Kidney epithelial cell (primary cell): ENCODE results near the gene CPLX1. TPM values are rescaled to one million over a fixed set of nuclear protein-coding genes. Genes with fewer than 3 reads are reported as not detected.

ENCODE experiments used
- DNase-seq: peaks from one replicate; pipeline ENCODE4 v3.0.0-alpha.2; 2010; ENCODE audit warnings: low read depth
- H3K27me3 ChIP-seq: 2 replicates; pipeline ENCODE4 v1.6.0; 2011; ENCODE audit warnings: low read length; ENCODE audit not compliant: control insufficient read depth, insufficient read depth
- H3K36me3 ChIP-seq: 2 replicates; pipeline ENCODE4 v1.5.1; 2011; ENCODE audit warnings: low read length; ENCODE audit not compliant: control insufficient read depth, insufficient read depth
- H3K4me3 ChIP-seq: 2 replicates; pipeline ENCODE4 v1.5.1; 2011; ENCODE audit warnings: low read depth, mild to moderate bottlenecking, control low read depth, low read length
- CTCF ChIP-seq: IDR thresholded peaks from 2 replicates; pipeline ENCODE4 v1.5.1; 2011; ENCODE audit warnings: mild to moderate bottlenecking, moderate library complexity, low read length, control low read depth, inconsistent platforms; ENCODE audit not compliant: insufficient read depth, poor library complexity, severe bottlenecking
- total RNA-seq: library from RNA; depleted of rRNA; stranded (reverse); fragments of >200 nt; gene quantifications from 2 replicates; pipeline ENCODE4 v1.2.3, GENCODE V29; 2015

Gene CPLX1
- total RNA-seq, 1 donor from 2014 or later: 0.17 TPM

DNA sequence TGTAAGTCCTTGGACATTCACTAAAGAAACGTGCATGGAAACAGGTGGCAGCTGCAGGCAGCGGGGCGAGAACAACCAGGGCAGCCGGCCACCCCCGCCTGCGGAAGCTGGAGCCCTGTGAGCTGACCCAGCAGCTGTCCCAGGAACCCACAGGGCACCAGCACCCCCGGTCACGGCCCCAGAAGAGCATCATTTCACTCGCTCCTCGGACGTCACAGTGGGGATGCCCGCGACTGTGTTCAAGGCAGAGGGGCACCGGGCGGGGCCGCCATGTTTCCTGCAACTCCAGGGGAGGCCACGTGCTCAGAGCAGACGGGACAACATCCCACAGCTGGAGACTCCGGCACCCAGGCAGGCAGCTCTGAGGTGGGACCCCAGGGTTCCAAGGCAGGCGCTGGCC, 45.0 kb upstream of the CPLX1 start:
- no peak for TF ChIP-seq CTCF

GRCh38 chr4:869776-870175, 43.8 kb upstream of the CPLX1 start:
- H3K4me3 ChIP-seq: no peak overlapping the region
- H3K27me3 ChIP-seq: no peaks in the 10 kb centered on the region
- DNase-seq: no peak
- no peaks in the 10 kb centered on the region for H3K36me3 ChIP-seq
- TF ChIP-seq CTCF: no peak

More for the DNA sequence above, 45.0 kb upstream of the CPLX1 start:
- Histone ChIP-seq H3K27me3 (no peaks in the 10 kb centered on the region), H3K4me3 (no peak overlapping the region), H3K36me3 (no peaks in the 10 kb centered on the region)
- DNase-seq: no peak

GRCh38 chr4:868421-868820, 42.5 kb upstream of the CPLX1 start:
- no peak for TF ChIP-seq CTCF
- Histone ChIP-seq H3K36me3 (no peaks in the 10 kb centered on the region), H3K27me3 (no peaks in the 10 kb centered on the region), H3K4me3 (no peak overlapping the region)
- no peak for DNase-seq

GRCh38 chr4:867526-868250, 41.8 kb upstream of the CPLX1 start:
- no peak for TF ChIP-seq CTCF
- H3K36me3 ChIP-seq: no peaks in the 10 kb centered on the region
- H3K4me3 ChIP-seq: no peak overlapping the region
- H3K27me3 ChIP-seq: no peaks in the 10 kb centered on the region
- no peak for DNase-seq

DNA sequence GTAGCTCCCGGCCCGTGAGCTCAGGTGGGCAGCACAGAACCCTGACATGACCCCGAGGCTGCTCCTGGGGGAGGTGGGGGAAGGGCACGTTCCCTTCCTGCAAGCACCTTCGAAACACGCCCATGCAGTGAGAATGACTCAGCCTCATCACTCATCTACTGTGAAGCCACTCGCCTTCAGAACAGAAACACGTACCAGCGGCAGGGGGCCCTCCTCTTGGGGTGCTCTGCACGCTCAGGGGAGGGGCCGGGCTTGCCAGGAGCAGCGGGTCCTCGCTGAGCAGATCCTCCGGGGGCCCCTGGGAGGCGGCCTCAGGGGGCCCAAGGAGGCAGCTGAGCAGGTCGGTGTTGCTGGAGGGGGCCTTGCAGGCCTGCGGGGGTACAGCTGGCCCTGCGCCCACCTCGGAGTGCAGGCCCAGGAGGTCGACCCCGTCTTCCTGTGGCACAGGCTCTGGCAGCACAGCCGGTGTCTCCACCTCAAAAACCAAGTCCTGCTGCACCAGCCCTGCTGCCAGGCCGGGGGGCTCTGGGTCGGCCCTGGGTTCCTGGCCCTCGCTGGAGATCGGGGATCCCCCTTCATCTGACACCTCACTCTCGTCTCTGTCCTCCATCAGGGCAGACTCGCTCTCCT, 40.9 kb upstream of the CPLX1 start:
- Histone ChIP-seq H3K27me3 (no peaks in the 10 kb centered on the region), H3K36me3 (no peaks in the 10 kb centered on the region), H3K4me3 (no peak overlapping the region)
- no peak for TF ChIP-seq CTCF
- DNase-seq: no peak

DNA sequence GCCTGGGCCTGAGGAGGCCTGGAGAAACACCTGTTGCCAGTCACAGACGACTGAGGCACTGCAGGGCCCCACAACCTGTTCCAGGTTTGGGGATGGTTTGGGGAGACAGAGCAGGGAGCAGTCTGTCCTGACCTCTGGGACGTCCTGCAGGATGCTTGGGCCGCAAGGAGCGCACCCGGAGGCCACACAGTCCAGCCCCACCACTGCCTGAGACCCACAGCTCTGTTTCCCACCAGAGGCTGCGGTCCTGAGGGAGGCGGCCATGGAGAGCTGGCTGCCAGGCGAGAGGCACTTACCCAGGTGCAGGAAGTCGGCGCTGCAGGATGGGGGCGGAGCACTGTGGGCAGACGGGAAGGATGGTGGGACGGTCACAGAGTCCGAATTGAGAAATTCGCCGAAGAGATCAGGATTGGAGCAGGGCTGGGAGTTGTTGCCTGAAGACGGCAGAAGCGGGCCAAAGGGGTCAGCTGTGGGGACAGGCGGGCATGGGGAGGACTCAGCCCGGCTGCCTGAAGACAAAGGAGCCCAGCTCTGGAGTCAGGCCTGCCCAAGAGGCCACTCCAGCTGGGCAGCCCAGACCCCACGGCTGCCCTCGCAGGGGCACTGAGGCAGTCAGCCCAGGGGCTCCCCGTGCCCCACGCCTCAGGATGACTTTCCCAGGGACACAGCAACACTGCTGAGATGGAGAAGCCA, 40.3 kb upstream of the CPLX1 start:
- H3K4me3 ChIP-seq: no peak overlapping the region
- no peak for TF ChIP-seq CTCF
- no peaks in the 10 kb centered on the region for H3K36me3 ChIP-seq
- no peaks in the 10 kb centered on the region for H3K27me3 ChIP-seq
- DNase-seq: no peak
